RWPE2 (cell line): ENCODE data around the gene PTPRD.
A peak's percentile ranks its signal among the peaks of the same experiment; 100 is the strongest.
"Not testable (repeated sequence)": the region's sequence is repeated elsewhere in the genome, so short reads cannot be mapped to it uniquely, and the experiment has no call there.

ENCODE experiments used
- ATAC-seq: fragments of 200-7000 bp; cut with Tn5 transposase; 3 replicates; pipeline ENCODE4 v1.9.1; 2021; ENCODE audit warnings: low read depth
- DNase-seq: peaks from one replicate; pipeline ENCODE4 v3.0.0-alpha.2; 2020; ENCODE audit warnings: low spot score
- H3K27ac ChIP-seq: fragments of 450-650 bp; 2 replicates; pipeline ENCODE4 v1.5.1; 2017; ENCODE audit warnings: mild to moderate bottlenecking; ENCODE audit not compliant: poor library complexity, severe bottlenecking
- H3K27me3 ChIP-seq: fragments of 250-450 bp; sonication (Bioruptor Pico); 2 replicates; pipeline ENCODE4 v1.5.1; 2021; ENCODE audit warnings: mild to moderate bottlenecking, moderate library complexity; ENCODE audit not compliant: insufficient read depth, poor library complexity, severe bottlenecking
- H3K36me3 ChIP-seq: fragments of 250-450 bp; sonication (Bioruptor Pico); 2 replicates; pipeline ENCODE4 v1.5.1; 2020; ENCODE audit warnings: low read depth, mild to moderate bottlenecking, moderate library complexity
- H3K4me1 ChIP-seq: fragments of 250-450 bp; sonication (Bioruptor Pico); 2 replicates; pipeline ENCODE4 v1.5.1; 2021; ENCODE audit warnings: mild to moderate bottlenecking, moderate library complexity; ENCODE audit not compliant: insufficient read depth, poor library complexity, severe bottlenecking
- H3K4me3 ChIP-seq: fragments of 250-450 bp; sonication (Bioruptor Pico); 2 replicates; pipeline ENCODE4 v1.5.1; 2021; ENCODE audit warnings: mild to moderate bottlenecking, moderate library complexity; ENCODE audit not compliant: severe bottlenecking
- H3K9me3 ChIP-seq: fragments of 250-450 bp; sonication (Bioruptor Pico); 2 replicates; pipeline ENCODE4 v1.5.1; 2021; ENCODE audit warnings: mild to moderate bottlenecking, moderate library complexity; ENCODE audit not compliant: severe bottlenecking
- TF ChIP-seq, protein P1 (sequence below): fragments of 450-650 bp; IDR thresholded peaks from one replicate; pipeline ENCODE4 v1.5.1; 2017; ENCODE audit warnings: mild to moderate bottlenecking, moderate library complexity; ENCODE audit not compliant: poor library complexity, severe bottlenecking

PTPRD gene

DNA sequence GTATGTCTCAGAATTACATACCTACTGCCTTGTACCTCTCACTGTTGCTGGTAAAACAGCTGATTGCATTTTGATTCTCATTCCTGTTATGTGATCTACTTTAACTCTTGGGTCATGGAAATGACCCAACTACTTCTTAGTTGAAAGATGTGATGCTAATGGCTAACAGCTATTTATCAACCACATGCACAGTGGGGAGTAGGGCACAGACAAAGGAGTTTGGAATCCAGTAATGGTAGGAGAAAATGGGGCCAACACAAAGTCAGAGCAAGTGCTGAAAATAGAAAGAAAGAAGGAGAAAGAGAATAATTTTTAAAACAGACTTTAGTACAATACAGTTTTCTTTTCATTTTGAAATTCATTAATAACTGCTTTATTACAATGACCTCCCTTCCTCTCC, 241.0 kb downstream of the PTPRD start:
- Histone ChIP-seq H3K27me3 (no peaks in the 10 kb centered on the region), H3K4me3 (no peak overlapping the region), H3K27ac (no peak overlapping the region), H3K9me3 (no peaks in the 10 kb centered on the region), H3K36me3 (no peaks in the 10 kb centered on the region), H3K4me1 (no peaks in the 10 kb centered on the region)
- DNase-seq (no peak), ATAC-seq (no peak)
- TF ChIP-seq, protein P1, sequence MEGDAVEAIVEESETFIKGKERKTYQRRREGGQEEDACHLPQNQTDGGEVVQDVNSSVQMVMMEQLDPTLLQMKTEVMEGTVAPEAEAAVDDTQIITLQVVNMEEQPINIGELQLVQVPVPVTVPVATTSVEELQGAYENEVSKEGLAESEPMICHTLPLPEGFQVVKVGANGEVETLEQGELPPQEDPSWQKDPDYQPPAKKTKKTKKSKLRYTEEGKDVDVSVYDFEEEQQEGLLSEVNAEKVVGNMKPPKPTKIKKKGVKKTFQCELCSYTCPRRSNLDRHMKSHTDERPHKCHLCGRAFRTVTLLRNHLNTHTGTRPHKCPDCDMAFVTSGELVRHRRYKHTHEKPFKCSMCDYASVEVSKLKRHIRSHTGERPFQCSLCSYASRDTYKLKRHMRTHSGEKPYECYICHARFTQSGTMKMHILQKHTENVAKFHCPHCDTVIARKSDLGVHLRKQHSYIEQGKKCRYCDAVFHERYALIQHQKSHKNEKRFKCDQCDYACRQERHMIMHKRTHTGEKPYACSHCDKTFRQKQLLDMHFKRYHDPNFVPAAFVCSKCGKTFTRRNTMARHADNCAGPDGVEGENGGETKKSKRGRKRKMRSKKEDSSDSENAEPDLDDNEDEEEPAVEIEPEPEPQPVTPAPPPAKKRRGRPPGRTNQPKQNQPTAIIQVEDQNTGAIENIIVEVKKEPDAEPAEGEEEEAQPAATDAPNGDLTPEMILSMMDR, result no peak

DNA sequence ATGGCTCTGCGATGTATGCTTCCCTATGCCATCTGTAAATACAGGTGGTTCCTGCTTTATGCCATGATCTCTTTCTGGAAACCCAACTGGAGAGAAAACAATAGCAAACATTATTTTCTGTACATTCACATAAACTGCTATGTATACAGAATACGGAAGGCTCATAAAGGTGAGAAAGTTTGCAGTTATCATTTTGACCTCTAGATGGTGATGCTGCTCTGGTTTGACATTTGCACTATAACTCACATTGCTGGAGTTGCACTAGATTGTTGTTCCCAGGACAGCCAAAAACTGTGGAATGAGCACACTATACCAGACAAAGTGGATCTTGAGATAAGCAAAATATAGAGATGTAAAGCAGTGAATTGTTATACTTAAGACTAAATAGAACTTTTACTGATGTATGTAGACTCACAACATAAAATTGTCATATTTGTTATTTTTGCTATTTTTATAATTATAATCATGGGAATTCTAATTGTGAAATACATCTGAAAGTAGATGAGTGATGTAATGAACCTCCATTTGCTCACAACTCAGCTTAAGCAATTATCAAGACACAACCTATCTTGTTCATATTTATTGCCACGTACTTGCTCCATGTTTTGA, 246.5 kb downstream of the PTPRD start:
- DNase-seq, result no peak
- Histone ChIP-seq H3K27me3 (peaks cover 3% of the 10 kb centered on the region), H3K27ac (no peak overlapping the region), H3K36me3 (no peaks in the 10 kb centered on the region), H3K4me3 (no peak overlapping the region), H3K4me1 (no peaks in the 10 kb centered on the region), H3K9me3 (no peaks in the 10 kb centered on the region)
- peak; percentile 82 for ATAC-seq
- TF ChIP-seq, protein P1, result peak; percentile 82

DNA sequence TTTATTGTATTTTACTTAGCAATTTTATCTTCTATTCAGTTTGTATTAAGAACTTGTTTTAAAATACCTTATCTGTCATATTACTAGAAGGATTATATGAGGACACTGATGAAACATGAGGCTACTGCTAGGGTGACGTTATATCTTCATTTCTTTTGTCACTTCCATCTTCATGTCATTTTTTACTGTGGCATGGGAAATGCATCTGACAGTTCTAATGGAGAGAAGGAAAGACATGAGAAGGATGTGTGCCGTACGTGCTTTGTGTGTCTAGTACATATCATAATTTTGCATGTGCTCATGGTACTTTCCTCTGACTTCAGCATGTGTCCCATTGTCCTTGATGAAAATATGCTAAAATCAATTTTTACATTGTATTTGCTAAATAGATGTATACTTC, 258.2 kb downstream of the PTPRD start:
- no peaks in the 10 kb centered on the region for H3K9me3 ChIP-seq
- H3K27ac ChIP-seq, result no peak overlapping the region
- ATAC-seq (no peak), DNase-seq (no peak)
- no peaks in the 10 kb centered on the region for H3K36me3 ChIP-seq
- TF ChIP-seq, protein P1, result no peak
- H3K27me3 ChIP-seq, result peaks cover 5% of the 10 kb centered on the region
- H3K4me1 ChIP-seq, result no peaks in the 10 kb centered on the region
- no peak overlapping the region for H3K4me3 ChIP-seq

DNA sequence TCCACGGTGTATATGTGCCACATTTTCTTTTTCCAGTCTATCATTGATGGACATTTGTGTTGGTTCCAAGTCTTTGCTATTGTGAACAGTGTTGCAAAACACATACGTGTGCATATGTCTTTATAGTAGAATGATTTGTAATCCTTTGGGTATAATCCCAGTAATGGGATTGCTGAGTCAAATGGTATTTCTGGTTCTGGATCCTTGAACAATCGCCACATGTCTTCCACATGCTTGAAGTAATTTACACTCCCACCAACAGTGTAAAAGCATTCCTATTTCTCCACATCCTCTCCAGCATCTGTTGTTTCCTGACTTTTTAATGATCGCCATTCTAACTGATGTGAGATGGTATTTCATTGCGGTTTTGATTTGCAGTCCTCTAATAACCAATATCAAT, 267.2 kb downstream of the PTPRD start:
- not testable (repeated sequence) for H3K27ac ChIP-seq, DNase-seq, H3K9me3 ChIP-seq, H3K4me1 ChIP-seq, H3K36me3 ChIP-seq, ATAC-seq, H3K4me3 ChIP-seq, H3K27me3 ChIP-seq

DNA sequence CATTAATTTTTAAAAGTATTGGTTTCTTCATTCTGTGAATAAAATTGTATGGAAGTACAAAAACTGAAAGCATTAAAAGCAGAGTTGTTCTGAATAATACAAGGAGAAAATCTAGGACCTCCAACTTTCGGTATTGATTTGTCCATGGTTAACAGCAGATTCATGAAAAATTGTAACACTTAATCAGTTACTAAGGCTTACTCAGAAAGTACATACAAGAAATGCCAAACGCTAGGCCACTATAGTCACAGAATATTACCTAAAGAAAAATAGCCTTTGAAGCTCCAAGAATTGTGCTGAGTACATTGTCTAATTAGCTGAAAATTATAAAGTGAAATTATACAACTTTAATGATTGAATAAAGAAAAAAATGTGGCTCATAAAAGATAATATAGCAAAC, 271.7 kb downstream of the PTPRD start:
- no peaks in the 10 kb centered on the region for H3K4me1 ChIP-seq
- TF ChIP-seq, protein P1, result no peak
- H3K9me3 ChIP-seq, result no peaks in the 10 kb centered on the region
- H3K27ac ChIP-seq, result no peak overlapping the region
- no peak for ATAC-seq
- H3K36me3 ChIP-seq, result no peaks in the 10 kb centered on the region
- peaks cover 12% of the 10 kb centered on the region for H3K27me3 ChIP-seq
- H3K4me3 ChIP-seq, result no peak overlapping the region
- no peak for DNase-seq
